Uterus (tissue), 2 donors: ENCODE data around the gene DNMT3A.

Experiments
- POLR2A ChIP-seq, 2 donors: fragments of 450-650 bp; IDR thresholded peaks; one replicate each; pipeline ENCODE4 v1.6.1; 2016; ENCODE audit warnings: antibody characterized with exemption in 2 of 2, mild to moderate bottlenecking in 1 of 2, moderate library complexity in 1 of 2
- TF ChIP-seq, protein P1 (sequence below), 4 experiments: fragments of 200-600 bp in 2 of 4; fragments of 450-650 bp in 2 of 4; sonication (generic) in 2 of 4; IDR thresholded peaks; one replicate each; pipeline ENCODE4 v1.5.1; 2016 to 2019; ENCODE audit warnings: antibody characterized with exemption in 4 of 4, mild to moderate bottlenecking in 2 of 4, moderate library complexity in 1 of 4

DNA sequence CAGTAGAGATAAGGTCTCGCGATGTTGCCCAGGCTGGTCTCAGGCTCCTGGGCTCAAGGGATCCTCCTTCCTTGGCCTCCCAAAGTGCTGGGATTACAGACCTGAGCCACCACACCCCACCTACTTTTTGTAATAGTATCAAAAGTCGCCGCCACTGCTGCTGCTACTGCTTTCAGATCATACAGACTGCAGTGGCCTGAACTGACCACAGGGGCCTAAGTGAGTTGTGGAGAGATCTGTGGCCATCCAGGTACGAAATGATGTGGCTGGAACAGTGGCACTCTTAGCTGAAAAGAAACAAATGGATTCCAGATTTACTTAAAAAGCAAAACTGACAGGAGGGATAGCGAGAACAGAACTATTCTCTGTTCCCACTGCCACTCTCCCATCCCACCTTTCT is 140.5 kb downstream of the DNMT3A start:
- TF ChIP-seq, protein P1, sequence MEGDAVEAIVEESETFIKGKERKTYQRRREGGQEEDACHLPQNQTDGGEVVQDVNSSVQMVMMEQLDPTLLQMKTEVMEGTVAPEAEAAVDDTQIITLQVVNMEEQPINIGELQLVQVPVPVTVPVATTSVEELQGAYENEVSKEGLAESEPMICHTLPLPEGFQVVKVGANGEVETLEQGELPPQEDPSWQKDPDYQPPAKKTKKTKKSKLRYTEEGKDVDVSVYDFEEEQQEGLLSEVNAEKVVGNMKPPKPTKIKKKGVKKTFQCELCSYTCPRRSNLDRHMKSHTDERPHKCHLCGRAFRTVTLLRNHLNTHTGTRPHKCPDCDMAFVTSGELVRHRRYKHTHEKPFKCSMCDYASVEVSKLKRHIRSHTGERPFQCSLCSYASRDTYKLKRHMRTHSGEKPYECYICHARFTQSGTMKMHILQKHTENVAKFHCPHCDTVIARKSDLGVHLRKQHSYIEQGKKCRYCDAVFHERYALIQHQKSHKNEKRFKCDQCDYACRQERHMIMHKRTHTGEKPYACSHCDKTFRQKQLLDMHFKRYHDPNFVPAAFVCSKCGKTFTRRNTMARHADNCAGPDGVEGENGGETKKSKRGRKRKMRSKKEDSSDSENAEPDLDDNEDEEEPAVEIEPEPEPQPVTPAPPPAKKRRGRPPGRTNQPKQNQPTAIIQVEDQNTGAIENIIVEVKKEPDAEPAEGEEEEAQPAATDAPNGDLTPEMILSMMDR (IDR thresholded peaks at IDR 0.05) = no peak
- no peak for TF ChIP-seq POLR2A (IDR thresholded peaks at IDR 0.05)
